ENCODE data around the gene QSOX2.

QSOX2 gene

DNA sequence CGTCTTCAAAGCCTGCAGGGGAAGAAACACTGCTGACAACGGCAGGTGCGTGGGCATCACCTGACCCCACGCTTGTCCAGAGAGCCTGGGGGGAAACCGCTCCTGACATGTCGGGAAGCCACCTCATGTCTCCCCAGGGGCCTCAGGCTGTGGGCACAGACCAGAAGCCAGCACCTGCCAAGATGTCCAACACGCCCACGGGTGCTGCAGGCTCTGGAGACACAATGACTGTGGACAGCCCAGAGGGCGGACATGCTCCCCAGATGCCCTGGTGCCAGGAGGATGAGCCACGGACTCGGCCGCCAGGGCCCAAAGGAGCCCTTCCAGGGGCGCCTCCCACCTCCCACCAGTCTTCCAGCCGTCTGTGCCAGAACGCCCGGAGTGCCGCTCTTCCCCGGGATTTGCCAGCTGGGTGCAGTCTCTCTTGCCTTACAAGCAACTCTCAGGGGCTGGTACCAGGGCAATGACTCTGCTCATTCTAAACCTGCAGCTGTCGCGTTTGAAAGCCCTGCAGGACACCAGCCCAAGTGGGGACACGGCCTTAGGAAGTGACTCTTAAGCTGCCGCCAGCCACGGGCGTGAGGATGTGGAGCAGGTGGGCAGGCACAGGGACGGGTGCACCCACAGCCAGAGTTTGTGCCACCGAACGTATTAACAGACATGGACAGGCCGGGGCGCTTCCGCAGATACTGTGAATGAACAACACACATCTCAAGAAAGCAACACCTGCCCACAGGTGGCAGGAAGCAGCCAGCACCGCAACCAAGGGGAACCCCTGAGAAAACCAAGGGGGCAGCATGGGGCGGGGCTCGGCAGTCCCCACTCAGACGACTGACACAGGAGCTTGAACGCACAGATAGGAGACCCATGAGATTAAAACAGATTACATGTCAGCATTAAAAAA is 33.9 kb downstream of the QSOX2 start:
- no peak for DNase-seq (ENCODE audit: extremely low read depth, low read depth)
- no peak overlapping the region for H3K4me3 ChIP-seq (replicated peaks; ENCODE audit: low read depth, low read length)
- no peak for TF ChIP-seq CTCF (IDR thresholded peaks at IDR 0.05; ENCODE audit: low read depth, low read length, missing control alignments)

DNA sequence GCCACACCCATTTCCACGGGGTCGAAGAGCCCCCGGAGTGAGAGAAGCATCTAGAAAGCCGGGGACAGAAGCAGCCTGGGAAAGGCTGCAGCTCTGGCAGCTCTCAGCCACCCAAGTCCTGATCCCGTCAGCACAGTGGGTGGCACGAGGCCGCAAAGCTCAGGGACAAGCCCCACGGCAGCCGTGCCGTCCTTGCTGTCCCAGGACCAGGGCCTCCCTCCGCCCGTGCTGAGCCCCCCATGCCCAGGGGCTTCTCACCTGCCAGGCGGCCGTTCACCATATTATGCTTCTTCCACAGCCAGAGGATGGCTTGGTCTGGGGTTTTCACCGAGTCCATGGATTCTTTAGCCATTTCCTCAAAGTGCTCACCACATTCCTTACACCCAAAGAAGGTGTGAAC is 34.6 kb downstream of the QSOX2 start:
- no peak overlapping the region for H3K4me3 ChIP-seq (replicated peaks; ENCODE audit: low read depth, low read length)
- no peak for TF ChIP-seq CTCF (IDR thresholded peaks at IDR 0.05; ENCODE audit: low read depth, low read length, missing control alignments)
- DNase-seq (ENCODE audit: extremely low read depth, low read depth), result no peak

DNA sequence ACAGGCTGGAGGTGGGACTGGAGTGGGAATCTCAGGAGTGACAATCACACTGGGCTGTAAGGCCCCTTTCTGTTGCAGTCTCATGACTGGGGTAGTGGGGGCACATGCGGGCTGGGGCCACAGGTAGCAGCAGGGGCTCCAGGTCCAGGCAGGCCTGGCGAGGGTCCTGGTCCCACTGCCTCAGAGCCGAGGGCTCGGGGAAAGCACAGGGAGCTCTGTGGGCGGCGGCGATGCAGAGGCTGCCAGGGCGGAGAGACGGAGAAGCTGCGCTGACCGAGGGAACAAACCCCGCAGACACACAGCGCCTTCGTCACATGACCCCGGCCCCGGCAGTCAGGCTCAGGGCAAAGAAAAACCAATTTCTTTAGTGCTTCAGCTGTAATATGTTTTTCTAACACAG is 35.3 kb downstream of the QSOX2 start:
- DNase-seq (ENCODE audit: extremely low read depth, low read depth), result no peak
- TF ChIP-seq CTCF (IDR thresholded peaks at IDR 0.05; ENCODE audit: low read depth, low read length, missing control alignments), result no peak
- H3K4me3 ChIP-seq (replicated peaks; ENCODE audit: low read depth, low read length), result no peak overlapping the region

DNA sequence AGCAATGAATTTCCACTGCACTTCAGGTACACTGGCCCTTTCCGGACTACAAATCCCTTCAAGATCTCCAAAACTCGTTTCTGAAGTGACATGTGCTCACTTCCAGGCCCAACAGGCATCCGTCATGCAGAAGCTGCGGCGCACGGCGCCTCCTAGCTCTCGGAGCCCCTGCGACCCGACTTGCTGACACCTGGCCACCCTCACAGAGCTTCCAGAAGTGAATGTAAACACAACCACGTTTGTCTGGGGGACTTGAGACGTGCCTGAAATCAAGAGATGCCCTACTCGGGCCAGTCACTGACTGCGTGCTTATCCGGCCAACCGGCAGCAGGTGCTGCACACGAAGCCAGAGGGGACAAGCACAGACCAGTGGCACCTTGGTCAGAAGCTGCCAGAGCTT is 35.8 kb downstream of the QSOX2 start:
- DNase-seq (ENCODE audit: extremely low read depth, low read depth), result no peak
- no peak overlapping the region for H3K4me3 ChIP-seq (replicated peaks; ENCODE audit: low read depth, low read length)
- TF ChIP-seq CTCF (IDR thresholded peaks at IDR 0.05; ENCODE audit: low read depth, low read length, missing control alignments), result no peak

GRCh38 chr9:136209232-136209631 is 36.4 kb downstream of the QSOX2 start:
- TF ChIP-seq CTCF (IDR thresholded peaks at IDR 0.05; ENCODE audit: low read depth, low read length, missing control alignments), result no peak
- DNase-seq (ENCODE audit: extremely low read depth, low read depth), result no peak

GRCh38 chr9:136208675-136209074 is 36.9 kb downstream of the QSOX2 start:
- no peak overlapping the region for H3K4me3 ChIP-seq (replicated peaks; ENCODE audit: low read depth, low read length)
- TF ChIP-seq CTCF (IDR thresholded peaks at IDR 0.05; ENCODE audit: low read depth, low read length, missing control alignments), result no peak
- DNase-seq (ENCODE audit: extremely low read depth, low read depth), result no peak

More at GRCh38 chr9:136209232-136209631, 36.4 kb downstream of the QSOX2 start:
- H3K4me3 ChIP-seq (replicated peaks; ENCODE audit: low read depth, low read length), result no peak overlapping the region

Data from HFF-Myc (cell line).